SU-DHL-6 (cell line): ENCODE measurements around the gene C15orf62.

Experiments
- H2AFZ ChIP-seq: fragments of 200-600 bp; sonication (generic); 2 replicates; pipeline ENCODE4 v1.6.1; 2014; ENCODE audit warnings: low read depth, mild to moderate bottlenecking, moderate library complexity, mixed read lengths, antibody characterized with exemption, low read length; ENCODE audit not compliant: severe bottlenecking
- H3F3A ChIP-seq: fragments of 200-600 bp; shearing (Covaris generic); 2 replicates; pipeline ENCODE4 v1.6.0; 2016; ENCODE audit warnings: antibody characterized with exemption, mild to moderate bottlenecking; ENCODE audit not compliant: insufficient read depth
- H3K27ac ChIP-seq: fragments of 200-600 bp; sonication (generic); 2 replicates; pipeline ENCODE4 v1.5.1; 2016; ENCODE audit warnings: low read depth, mild to moderate bottlenecking, low read length, moderate library complexity, mixed read lengths
- H3K27me3 ChIP-seq: fragments of 200-600 bp; sonication (generic), shearing (Covaris generic); 2 replicates; pipeline ENCODE4 v1.6.0; 2014; ENCODE audit warnings: mild to moderate bottlenecking, low read length
- H3K36me3 ChIP-seq: fragments of 200-600 bp; sonication (generic); 2 replicates; pipeline ENCODE4 v1.6.1; 2014; ENCODE audit warnings: mild to moderate bottlenecking, low read length, mixed read lengths
- H3K4me2 ChIP-seq: fragments of 300-600, 200-600 bp; shearing (Covaris generic), sonication (generic); 2 replicates; pipeline ENCODE4 v1.6.0; 2014; ENCODE audit warnings: low read length, low read depth, mild to moderate bottlenecking; ENCODE audit not compliant: poor library complexity, severe bottlenecking
- H3K4me3 ChIP-seq: fragments of 200-600 bp; sonication (generic); 2 replicates; pipeline ENCODE4 v1.5.1; 2014; ENCODE audit warnings: antibody characterized with exemption, low read length, mild to moderate bottlenecking, mixed read lengths; ENCODE audit not compliant: insufficient read depth, poor library complexity, severe bottlenecking
- H3K79me2 ChIP-seq: fragments of 200-600 bp; sonication (generic); 2 replicates; pipeline ENCODE4 v1.6.1; 2014; ENCODE audit warnings: mild to moderate bottlenecking, low read length, moderate library complexity; ENCODE audit not compliant: insufficient read depth
- H3K9ac ChIP-seq: fragments of 200-600 bp; sonication (generic); 2 replicates; pipeline ENCODE4 v1.7.0; 2014; ENCODE audit warnings: mild to moderate bottlenecking, low read length
- H3K9me2 ChIP-seq: fragments of 200-600 bp; sonication (generic); replicated peaks from 2 replicates; pipeline ENCODE4 v1.6.1; 2014; ENCODE audit warnings: low read length; ENCODE audit not compliant: insufficient read depth
- H3K9me3 ChIP-seq: fragments of 200-600 bp; sonication (generic); 2 replicates; pipeline ENCODE4 v1.6.1; 2014; ENCODE audit warnings: low read length, mixed read lengths; ENCODE audit not compliant: insufficient read depth
- H4K20me1 ChIP-seq: fragments of 200-600 bp; sonication (generic); 2 replicates; pipeline ENCODE4 v1.6.1; 2014; ENCODE audit warnings: low read depth, mild to moderate bottlenecking, antibody characterized with exemption, low read length, moderate library complexity, mixed read lengths
- CTCF ChIP-seq: fragments of 200-600 bp; sonication (generic); IDR thresholded peaks from one replicate; pipeline ENCODE4 v1.5.1; 2017; ENCODE audit warnings: antibody characterized with exemption, mild to moderate bottlenecking, low read length, moderate library complexity; ENCODE audit not compliant: insufficient read depth, poor library complexity, severe bottlenecking
- EZH2phosphoT487 ChIP-seq: fragments of 200-600 bp; sonication (generic), shearing (Covaris generic); conservative IDR thresholded peaks from 2 replicates; pipeline ENCODE4 v1.6.1; 2018; ENCODE audit warnings: mild to moderate bottlenecking, antibody characterized with exemption, low read length, moderate library complexity, mixed read lengths

Gene C15orf62

GRCh38 chr15:40749151-40749630 lies 20.6 kb upstream of the C15orf62 start:
- no peak overlapping the region for H3K4me2 ChIP-seq
- H3F3A ChIP-seq, result peaks cover 4% of the 10 kb centered on the region; the same call in 1 of the 2 replicates
- no peak overlapping the region for H3K27ac ChIP-seq
- H3K4me3 ChIP-seq, result no peak overlapping the region
- H3K9me3 ChIP-seq, result no peaks in the 10 kb centered on the region
- H4K20me1 ChIP-seq, result no peaks in the 10 kb centered on the region
- peaks cover 34% of the 10 kb centered on the region for H3K79me2 ChIP-seq
- H3K9me2 ChIP-seq, result no peaks in the 10 kb centered on the region
- H3K36me3 ChIP-seq, result peaks cover 5% of the 10 kb centered on the region
- no peak for TF ChIP-seq CTCF
- no peak overlapping the region for H3K9ac ChIP-seq
- no peaks in the 10 kb centered on the region for H3K27me3 ChIP-seq
- H2AFZ ChIP-seq, result no peak overlapping the region

GRCh38 chr15:40750885-40751284 lies 18.9 kb upstream of the C15orf62 start:
- Histone ChIP-seq H3K36me3 (peaks cover 5% of the 10 kb centered on the region), H4K20me1 (no peaks in the 10 kb centered on the region), H2AFZ (no peak overlapping the region), H3K27ac (no peak overlapping the region), H3K4me3 (no peak overlapping the region), H3K9ac (no peak overlapping the region), H3K27me3 (no peaks in the 10 kb centered on the region), H3K9me3 (no peaks in the 10 kb centered on the region), H3K4me2 (no peak overlapping the region), H3F3A (peaks cover under 1% of the 10 kb centered on the region; the same call in 1 of the 2 replicates), H3K9me2 (no peaks in the 10 kb centered on the region), H3K79me2 (peaks cover 41% of the 10 kb centered on the region)
- TF ChIP-seq EZH2phosphoT487, result no peak
- TF ChIP-seq CTCF, result no peak

GRCh38 chr15:40751745-40752144 lies 18.0 kb upstream of the C15orf62 start:
- peaks cover 5% of the 10 kb centered on the region for H3K36me3 ChIP-seq

More at GRCh38 chr15:40751745-40752144, 18.0 kb upstream of the C15orf62 start:
- Histone ChIP-seq H3K9me3 (no peaks in the 10 kb centered on the region), H2AFZ (no peak overlapping the region), H3F3A (no peaks in the 10 kb centered on the region; the same call in none of the 2 replicates), H3K79me2 (peaks cover 41% of the 10 kb centered on the region), H3K4me3 (no peak overlapping the region), H3K4me2 (no peak overlapping the region), H4K20me1 (no peaks in the 10 kb centered on the region), H3K27me3 (no peaks in the 10 kb centered on the region), H3K9me2 (no peaks in the 10 kb centered on the region), H3K9ac (no peak overlapping the region), H3K27ac (no peak overlapping the region)
- TF ChIP-seq EZH2phosphoT487 (no peak), CTCF (no peak)
